ENCODE data around the gene ADAMTS9. TPM values are rescaled to one million over a fixed set of nuclear protein-coding genes. Genes with fewer than 3 reads are reported as not detected.
A peak's percentile ranks its signal among the peaks of the same experiment; 100 is the strongest.

The ADAMTS9 gene
- total and polyA plus RNA-seq, 3 donors from 2014 or later = 5.1 to 8.1 (median 5.9) TPM

DNA sequence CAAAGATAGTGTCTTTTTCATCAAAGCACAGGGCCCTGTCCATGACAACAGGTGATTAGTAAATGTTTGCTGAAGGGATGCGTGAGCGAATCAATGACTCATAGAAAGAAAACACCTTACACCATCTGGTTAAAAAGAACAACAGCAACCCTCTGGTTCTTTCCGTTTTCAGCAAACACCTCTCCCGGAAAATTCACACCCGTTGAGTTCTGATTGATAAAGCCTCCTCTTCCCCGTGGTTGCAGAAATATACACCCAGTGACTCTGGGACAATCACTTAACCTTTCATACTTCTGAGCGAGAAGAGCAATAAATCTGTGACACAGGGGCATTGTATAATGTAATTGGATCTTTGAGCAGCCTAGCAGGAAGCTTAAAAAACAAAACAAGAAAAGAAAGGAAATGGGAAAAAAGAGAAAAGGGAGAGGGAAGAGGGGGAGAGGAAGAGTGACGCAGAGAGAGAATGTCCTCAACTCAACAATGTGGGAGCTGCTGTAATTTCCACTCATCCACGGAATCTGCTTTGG is 37.6 kb downstream of the ADAMTS9 start:
- Histone ChIP-seq H3K27ac (peak overlapping the region in 1 of 2 donors; percentile 2), H3K4me3 (no peak overlapping the region), H3K36me3 (ENCODE audit: low read depth, missing control alignments) (no peaks in the 10 kb centered on the region), H3K27me3 (no peaks in the 10 kb centered on the region), H3K9me3 (no peaks in the 10 kb centered on the region), H3K4me1 (no peaks in the 10 kb centered on the region)
- intact Hi-C loops (cut with DNase I; ENCODE audit: low total_unique reads) = no loop called here
- TF ChIP-seq POLR2A (IDR thresholded peaks at IDR 0.05) = no peak
- TF ChIP-seq, protein P1, sequence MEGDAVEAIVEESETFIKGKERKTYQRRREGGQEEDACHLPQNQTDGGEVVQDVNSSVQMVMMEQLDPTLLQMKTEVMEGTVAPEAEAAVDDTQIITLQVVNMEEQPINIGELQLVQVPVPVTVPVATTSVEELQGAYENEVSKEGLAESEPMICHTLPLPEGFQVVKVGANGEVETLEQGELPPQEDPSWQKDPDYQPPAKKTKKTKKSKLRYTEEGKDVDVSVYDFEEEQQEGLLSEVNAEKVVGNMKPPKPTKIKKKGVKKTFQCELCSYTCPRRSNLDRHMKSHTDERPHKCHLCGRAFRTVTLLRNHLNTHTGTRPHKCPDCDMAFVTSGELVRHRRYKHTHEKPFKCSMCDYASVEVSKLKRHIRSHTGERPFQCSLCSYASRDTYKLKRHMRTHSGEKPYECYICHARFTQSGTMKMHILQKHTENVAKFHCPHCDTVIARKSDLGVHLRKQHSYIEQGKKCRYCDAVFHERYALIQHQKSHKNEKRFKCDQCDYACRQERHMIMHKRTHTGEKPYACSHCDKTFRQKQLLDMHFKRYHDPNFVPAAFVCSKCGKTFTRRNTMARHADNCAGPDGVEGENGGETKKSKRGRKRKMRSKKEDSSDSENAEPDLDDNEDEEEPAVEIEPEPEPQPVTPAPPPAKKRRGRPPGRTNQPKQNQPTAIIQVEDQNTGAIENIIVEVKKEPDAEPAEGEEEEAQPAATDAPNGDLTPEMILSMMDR (IDR thresholded peaks at IDR 0.05) = no peak
- 69 to 82% methylated on average over 9 of the region's 9 CpGs for WGBS, 2 donors
- DNase-seq = no peak

DNA sequence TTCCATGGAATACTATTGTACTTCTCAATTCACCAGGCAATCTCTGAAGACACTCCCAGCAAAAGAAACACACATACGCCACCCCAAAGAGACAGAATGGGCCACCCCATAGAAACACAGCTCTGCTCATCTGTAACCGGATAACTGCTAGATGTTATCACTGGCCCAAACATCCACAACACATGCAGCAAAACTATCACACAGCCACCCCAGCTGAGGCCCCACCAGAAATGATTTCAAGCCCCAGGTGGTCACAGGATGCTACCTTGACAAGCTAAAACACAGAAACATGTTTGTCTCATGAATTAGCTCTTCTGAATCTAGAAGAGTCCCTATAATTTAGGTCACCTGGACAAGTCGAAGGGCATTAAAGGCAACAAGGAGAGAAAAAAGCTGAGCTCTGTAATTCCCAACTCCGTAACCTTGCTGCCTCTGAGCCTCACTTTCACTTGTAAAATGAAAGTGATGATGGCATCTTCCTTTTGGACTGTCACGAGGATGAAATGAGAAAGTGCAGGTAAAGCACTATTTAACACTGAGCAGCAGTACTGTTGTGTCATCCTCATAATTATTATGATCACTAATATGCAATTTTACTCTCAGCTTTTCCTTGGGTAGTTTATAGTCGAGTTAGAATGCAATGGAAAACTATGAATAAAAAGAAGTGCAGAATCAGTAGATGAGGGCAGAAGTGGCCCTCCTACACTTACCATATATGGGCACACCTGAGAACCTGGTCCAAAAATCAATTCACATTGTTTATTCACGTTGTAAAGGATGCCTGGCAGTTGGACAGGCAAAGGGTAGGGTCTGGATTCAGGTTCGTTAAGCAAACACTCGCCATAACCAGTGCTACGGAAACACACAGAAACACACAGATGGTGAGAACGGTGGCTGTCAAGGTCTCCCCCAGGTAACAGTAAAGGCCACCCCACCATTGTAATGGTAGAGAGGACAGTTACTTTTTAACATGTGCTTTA is 38.6 kb downstream of the ADAMTS9 start:
- no peak for DNase-seq
- TF ChIP-seq, protein P1 (IDR thresholded peaks at IDR 0.05) = no peak
- TF ChIP-seq POLR2A (IDR thresholded peaks at IDR 0.05) = no peak
- Histone ChIP-seq H3K27ac (no peak overlapping the region), H3K4me1 (no peaks in the 10 kb centered on the region), H3K36me3 (ENCODE audit: low read depth, missing control alignments) (no peaks in the 10 kb centered on the region), H3K9me3 (no peaks in the 10 kb centered on the region), H3K4me3 (no peak overlapping the region), H3K27me3 (no peaks in the 10 kb centered on the region)
- intact Hi-C loops (cut with DNase I; ENCODE audit: low total_unique reads) = no loop called here
- WGBS, 2 donors = 81 to 82% methylated on average over 11 of the region's 11 CpGs

DNA sequence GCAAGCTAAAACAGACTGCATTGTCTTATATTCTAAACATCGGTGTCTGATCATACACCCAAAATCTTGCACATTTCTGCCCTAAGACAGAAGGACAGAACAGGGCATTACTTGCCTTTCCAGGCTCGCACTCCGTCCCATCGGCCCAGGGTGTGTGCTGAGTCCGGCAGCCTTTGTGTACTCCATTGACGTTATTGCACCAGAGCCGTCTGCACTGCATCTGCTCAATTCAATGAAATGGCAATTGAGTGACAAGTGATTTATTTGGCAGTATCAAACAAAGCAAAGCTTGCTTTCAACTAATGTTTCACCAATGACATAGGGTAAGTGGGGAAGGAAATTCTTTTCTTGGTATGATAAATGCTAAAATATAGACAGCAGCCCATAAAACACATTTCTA is 40.0 kb downstream of the ADAMTS9 start:
- H3K27me3 ChIP-seq = no peaks in the 10 kb centered on the region
- 89 to 93% methylated on average over 7 of the region's 7 CpGs for WGBS, 2 donors
- TF ChIP-seq, protein P1 (IDR thresholded peaks at IDR 0.05) = no peak
- no peak for TF ChIP-seq POLR2A (IDR thresholded peaks at IDR 0.05)
- no peak for DNase-seq
- intact Hi-C loops (cut with DNase I; ENCODE audit: low total_unique reads) = no loop called here
- H3K36me3 ChIP-seq (ENCODE audit: low read depth, missing control alignments) = no peaks in the 10 kb centered on the region
- no peaks in the 10 kb centered on the region for H3K4me1 ChIP-seq
- H3K9me3 ChIP-seq = no peaks in the 10 kb centered on the region
- H3K4me3 ChIP-seq = no peak overlapping the region
- H3K27ac ChIP-seq = no peak overlapping the region

DNA sequence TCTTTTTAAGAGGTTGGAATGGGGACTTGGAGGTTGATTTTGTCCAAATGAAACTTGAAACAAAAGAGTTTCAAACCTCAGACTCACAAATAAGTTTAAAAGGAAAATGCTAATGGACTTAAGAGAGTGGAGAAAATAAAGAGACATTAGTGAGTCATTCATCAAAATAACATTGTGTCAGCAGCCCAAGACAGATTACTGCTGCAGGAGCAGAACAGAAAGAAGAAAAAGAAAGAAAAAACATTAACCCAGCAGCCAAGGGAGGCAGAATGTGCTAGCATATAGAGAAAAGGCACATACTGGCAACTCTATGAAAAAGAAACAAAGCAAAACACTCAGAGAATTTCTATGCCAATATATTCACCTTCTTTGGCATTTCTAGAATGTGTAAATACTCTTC is 42.6 kb downstream of the ADAMTS9 start:
- Histone ChIP-seq H3K36me3 (ENCODE audit: low read depth, missing control alignments) (no peaks in the 10 kb centered on the region), H3K27me3 (no peaks in the 10 kb centered on the region), H3K4me1 (no peaks in the 10 kb centered on the region), H3K4me3 (no peak overlapping the region), H3K9me3 (no peaks in the 10 kb centered on the region), H3K27ac (no peak overlapping the region)
- intact Hi-C loops (cut with DNase I; ENCODE audit: low total_unique reads) = no loop called here
- no peak for TF ChIP-seq POLR2A (IDR thresholded peaks at IDR 0.05)
- TF ChIP-seq, protein P1 (IDR thresholded peaks at IDR 0.05) = no peak
- DNase-seq = no peak

Data from testis (tissue), 3 donors.